Calu3 (cell line): ENCODE results near the gene GPR101. TPM values are rescaled to one million over a fixed set of nuclear protein-coding genes. Genes with fewer than 3 reads are reported as not detected.

Experiments used
- BruUV-seq: library from RNA; stranded (reverse); fragments of 400-500 nt; replicated peaks from 2 replicates; lab custom pipeline; 2021; lab: Mats Ljungman, UMichigan
- CTCF ChIA-PET: fragments of 300-600 bp; sonication (Branson Sonifier 250); formaldehyde crosslinking; loops from one replicate; lab custom pipeline; 2022; ENCODE audit warnings: antibody characterized with exemption; lab: Charles Lee
- DNase-seq: peaks from one replicate; pipeline ENCODE4 v3.0.0; 2022
- H3K27ac Mint-ChIP-seq: one replicate; pipeline ENCODE4 v1.8.0; 2022; ENCODE audit warnings: mixed read lengths; ENCODE audit not compliant: unreplicated experiment
- H3K27me3 Mint-ChIP-seq: one replicate; pipeline ENCODE4 v1.8.0; 2022; ENCODE audit warnings: mixed read lengths; ENCODE audit not compliant: unreplicated experiment
- H3K36me3 Mint-ChIP-seq: one replicate; pipeline ENCODE4 v1.8.0; 2022; ENCODE audit warnings: mild to moderate bottlenecking, moderate library complexity, mixed read lengths; ENCODE audit not compliant: insufficient read depth, unreplicated experiment
- H3K4me1 Mint-ChIP-seq: one replicate; pipeline ENCODE4 v1.8.0; 2022; ENCODE audit warnings: mild to moderate bottlenecking, low read depth, mixed read lengths; ENCODE audit not compliant: unreplicated experiment
- H3K4me3 Mint-ChIP-seq: one replicate; pipeline ENCODE4 v1.8.0; 2022; ENCODE audit warnings: mild to moderate bottlenecking, low read depth, moderate library complexity, mixed read lengths; ENCODE audit not compliant: unreplicated experiment
- H3K9me3 Mint-ChIP-seq: one replicate; pipeline ENCODE4 v1.8.0; 2022; ENCODE audit warnings: low read depth, mixed read lengths; ENCODE audit not compliant: unreplicated experiment
- CTCF ChIP-seq: fragments of 200-600 bp; IDR thresholded peaks from one replicate; pipeline ENCODE4 v1.8.0; 2022; ENCODE audit warnings: antibody characterized with exemption; ENCODE audit not compliant: unreplicated experiment
- intact Hi-C: fragments of 100-400 bp; cut with micrococcal nuclease; formaldehyde crosslinking; loops from one replicate; pipeline ENCODE4 v1.10.0; 2022; ENCODE audit not compliant: unreplicated experiment
- total RNA-seq: library from RNA; stranded (reverse); gene quantifications from 2 replicates; pipeline ENCODE4 v1.2.3, GENCODE V29; 2022

GPR101 gene
- total RNA-seq, 1 experiment from 2014 or later: not detected

DNA sequence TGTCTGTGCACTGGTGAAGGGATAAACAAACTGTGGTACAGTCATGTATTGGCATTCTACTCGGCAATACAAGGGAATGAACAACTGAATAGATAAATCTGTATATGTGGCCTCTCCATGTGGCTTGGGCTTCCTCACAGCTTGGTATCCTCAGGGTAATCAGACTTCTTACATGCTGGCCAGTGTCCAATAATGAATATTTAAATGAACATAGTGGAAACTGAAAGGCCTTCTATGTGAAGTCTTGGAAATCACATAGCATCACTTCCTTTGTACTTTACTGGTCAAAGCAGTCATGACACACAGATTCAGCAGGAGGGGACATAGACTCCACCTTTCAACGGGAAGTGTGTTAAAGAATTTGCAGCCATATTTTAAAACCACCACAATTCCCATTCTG, 33.4 kb upstream of the GPR101 start:
- no peak overlapping the region for H3K27ac Mint-ChIP-seq
- TF ChIP-seq CTCF: no peak
- BruUV-seq: no TSS peak
- H3K27me3 Mint-ChIP-seq: no peaks in the 10 kb centered on the region
- H3K9me3 Mint-ChIP-seq: no peaks in the 10 kb centered on the region
- intact Hi-C loops: no loop called here
- H3K4me3 Mint-ChIP-seq: no peak overlapping the region
- DNase-seq: no peak
- CTCF ChIA-PET: no interaction called here
- H3K4me1 Mint-ChIP-seq: no peaks in the 10 kb centered on the region
- H3K36me3 Mint-ChIP-seq: no peaks in the 10 kb centered on the region

- H3K4me3 Mint-ChIP-seq: no peak overlapping the region
- H3K27ac Mint-ChIP-seq: no peak overlapping the region
- H3K4me1 Mint-ChIP-seq: no peaks in the 10 kb centered on the region
- H3K27me3 Mint-ChIP-seq: peaks cover 16% of the 10 kb centered on the region
- no peaks in the 10 kb centered on the region for H3K9me3 Mint-ChIP-seq
- DNase-seq: no peak
- intact Hi-C loops: no loop called here
- CTCF ChIA-PET: no interaction called here
- no peak for TF ChIP-seq CTCF
- BruUV-seq: no TSS peak
- H3K36me3 Mint-ChIP-seq: no peaks in the 10 kb centered on the region
These were observed 29.3 kb upstream of the GPR101 start for GRCh38 chrX:137062915-137063617.

GRCh38 chrX:137058339-137059127, 24.7 kb upstream of the GPR101 start:
- Mint-ChIP-seq H3K27me3 (peaks cover 46% of the 10 kb centered on the region), H3K9me3 (no peaks in the 10 kb centered on the region), H3K4me3 (no peak overlapping the region), H3K36me3 (no peaks in the 10 kb centered on the region), H3K4me1 (no peaks in the 10 kb centered on the region), H3K27ac (no peak overlapping the region)
- BruUV-seq: no TSS peak
- intact Hi-C loops: no loop called here
- CTCF ChIA-PET: no interaction called here
- no peak for DNase-seq
- no peak for TF ChIP-seq CTCF

GRCh38 chrX:137052643-137053235, 18.9 kb upstream of the GPR101 start:
- H3K27ac Mint-ChIP-seq: no peak overlapping the region
- H3K27me3 Mint-ChIP-seq: peaks cover 68% of the 10 kb centered on the region
- BruUV-seq: no TSS peak
- no peak for DNase-seq
- no peaks in the 10 kb centered on the region for H3K36me3 Mint-ChIP-seq
- intact Hi-C loops: loop anchor here (1.0 to 5.0 kb wide), 2 partner anchors 98 to 340 kb away; no protein-coding TSS in a partner anchor
- no peaks in the 10 kb centered on the region for H3K4me1 Mint-ChIP-seq
- H3K9me3 Mint-ChIP-seq: no peaks in the 10 kb centered on the region
- CTCF ChIA-PET: interaction anchor here (0.9 kb wide), 1 partner anchor 11 kb away, joined by 3 read pairs; no protein-coding TSS in a partner anchor
- TF ChIP-seq CTCF: no peak
- H3K4me3 Mint-ChIP-seq: peak overlapping the region; percentile 66
